Adrenal gland (tissue), 5 donors: ENCODE data around the gene ZNF775.

ENCODE experiments used
- CTCF ChIP-seq, 6 experiments: fragments of 450-650 bp in 4 of 6; fragments of 200-600 bp in 2 of 6; sonication (generic) in 1 of 6; IDR thresholded peaks; 1 replicate in 5 of 6; 2 replicates in 1 of 6; pipeline versions ENCODE4 v1.5.1 to v1.8.0; 2016 to 2021; ENCODE audit warnings: antibody characterized with exemption in 6 of 6, mild to moderate bottlenecking in 2 of 6, moderate library complexity in 1 of 6
- POLR2A ChIP-seq, 2 donors: fragments of 450-650 bp; IDR thresholded peaks; one replicate each; pipeline ENCODE4 v1.6.1; 2017; ENCODE audit warnings: antibody characterized with exemption in 2 of 2, mild to moderate bottlenecking in 2 of 2, moderate library complexity in 1 of 2
- donor health status: DM: no; HTN: no; CAD: no.

DNA sequence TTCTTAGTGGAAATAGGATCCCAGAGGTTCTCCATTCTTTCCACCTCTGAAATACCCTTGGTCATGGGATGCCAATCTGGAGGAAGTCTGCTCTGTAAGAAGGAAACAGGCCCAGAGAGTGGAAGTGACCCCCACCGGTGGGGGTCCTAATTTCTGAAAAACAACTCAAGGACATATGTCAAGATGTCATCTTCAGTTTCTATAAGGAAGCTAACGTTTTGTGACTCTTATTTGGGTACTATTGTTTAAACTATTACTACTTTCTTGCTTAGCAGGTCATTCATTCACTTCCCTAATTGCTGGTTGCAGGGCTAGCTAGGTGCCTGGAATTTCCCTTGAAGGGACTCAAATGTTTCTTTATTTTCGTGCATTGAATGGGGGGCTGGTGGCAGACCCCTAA, 1.9 kb upstream of the ZNF775 start:
- no peak for TF ChIP-seq CTCF (IDR thresholded peaks at IDR 0.05)
- no peak for TF ChIP-seq POLR2A (IDR thresholded peaks at IDR 0.05)
